T-cell (primary cell): Measurements from ENCODE around the gene STK16. TPM values are rescaled to one million over a fixed set of nuclear protein-coding genes. Genes with fewer than 3 reads are reported as not detected.

ENCODE experiments used
- ATAC-seq, 4 experiments: fragments of 200-7000 bp in 3 of 4; fragments of 150-1000 bp in 1 of 4; cut with Tn5 transposase; replicated peaks in 1 of 4; 1 replicate in 3 of 4; 2 replicates in 1 of 4; pipeline ENCODE4 v1.10.0; 2021; ENCODE audit warnings: moderate library complexity in 3 of 4, mild to moderate bottlenecking in 2 of 4, moderate number of reproducible peaks in 1 of 4
- CTCF ChIA-PET, 2 donors: fragments of 300-600 bp; sonication (Branson Sonifier 250); formaldehyde crosslinking; loops; one replicate each; lab custom pipeline; 2022; ENCODE audit warnings: antibody characterized with exemption in 2 of 2; lab: Charles Lee
- POLR2A ChIA-PET, 2 donors: fragments of 300-600 bp; sonication (Branson Sonifier 250); formaldehyde crosslinking; loops; one replicate each; lab custom pipeline; 2022; ENCODE audit warnings: antibody characterized with exemption in 2 of 2; lab: Charles Lee
- DNase-seq, 35 experiments: peaks; one replicate each; pipeline versions ENCODE4 v3.0.0 to v3.0.0-alpha.2; 2013 to 2023
- H3K27ac ChIP-seq: one replicate; pipeline ENCODE4 v1.5.1; 2013; ENCODE audit warnings: low read length
- H3K27me3 ChIP-seq, 2 experiments: replicated peaks in 1 of 2; 1 replicate in 1 of 2; 2 replicates in 1 of 2; pipeline versions ENCODE4 v1.6.1 to v1.7.0; 2013; ENCODE audit warnings: low read length in 1 of 2, mixed read lengths in 1 of 2; ENCODE audit not compliant: control insufficient read depth in 2 of 2, insufficient read depth in 2 of 2; ENCODE audit errors: extremely low read depth in 1 of 2
- H3K36me3 ChIP-seq, 2 donors: 1 replicate in 1 of 2; 2 replicates in 1 of 2; pipeline versions ENCODE4 v1.6.1 to v1.7.0; 2013; ENCODE audit warnings: low read length in 1 of 2; ENCODE audit not compliant: control insufficient read depth in 2 of 2, insufficient read depth in 1 of 2; ENCODE audit errors: extremely low read depth in 1 of 2
- H3K4me1 ChIP-seq, 2 experiments: 1 replicate in 1 of 2; 2 replicates in 1 of 2; pipeline versions ENCODE4 v1.6.1 to v1.7.0; 2013; ENCODE audit warnings: low read length in 2 of 2, mixed read lengths in 1 of 2; ENCODE audit not compliant: insufficient read depth in 2 of 2, control insufficient read depth in 1 of 2; ENCODE audit errors: extremely low read depth in 1 of 2
- H3K4me3 ChIP-seq, 2 donors: 1 replicate in 1 of 2; 2 replicates in 1 of 2; pipeline versions ENCODE4 v1.5.1 to v1.7.0; 2013; ENCODE audit warnings: mild to moderate bottlenecking in 2 of 2, low read length in 1 of 2, moderate library complexity in 1 of 2; ENCODE audit not compliant: control insufficient read depth in 1 of 2; ENCODE audit errors: extremely low read depth in 1 of 2
- H3K9me3 ChIP-seq: 2 replicates; pipeline ENCODE4 v1.7.0; 2013
- H3K27ac Mint-ChIP-seq, 2 donors: one replicate each; pipeline ENCODE4 v1.8.0; 2020 to 2021; ENCODE audit warnings: mild to moderate bottlenecking in 2 of 2, mixed read lengths in 2 of 2
- H3K27me3 Mint-ChIP-seq, 2 donors: one replicate each; pipeline ENCODE4 v1.8.0; 2021 to 2022; ENCODE audit warnings: mixed read lengths in 2 of 2
- H3K36me3 Mint-ChIP-seq: one replicate; pipeline ENCODE4 v1.8.0; 2021; ENCODE audit warnings: mixed read lengths
- H3K4me1 Mint-ChIP-seq, 3 donors: one replicate each; pipeline ENCODE4 v1.8.0; 2020 to 2022; ENCODE audit warnings: mixed read lengths in 3 of 3, mild to moderate bottlenecking in 1 of 3
- H3K4me3 Mint-ChIP-seq, 3 donors: one replicate each; pipeline ENCODE4 v1.8.0; 2020 to 2022; ENCODE audit warnings: mild to moderate bottlenecking in 3 of 3, mixed read lengths in 3 of 3, moderate library complexity in 3 of 3
- H3K9me3 Mint-ChIP-seq, 3 donors: one replicate each; pipeline ENCODE4 v1.8.0; 2020 to 2022; ENCODE audit warnings: mixed read lengths in 3 of 3
- WGBS: methylation state at CpG from one replicate; pipeline ENCODE4 v1.1.5; 2013; ENCODE audit warnings: missing lambda C conversion rate; ENCODE audit not compliant: insufficient coverage; 5-methylcytosine and 5-hydroxymethylcytosine counted together
- total RNA-seq, 35 experiments: library from RNA in 6 of 35; stranded (reverse) in 6 of 35; fragments of 120-200 nt in 1 of 35; gene quantifications; one replicate each; pipeline versions ENCODE4 v1.2.1 to v1.2.4 and lab custom pipeline; 2013 to 2026

The STK16 gene
- total RNA-seq, 5 donors from 2014 or later (not counting 1 experiment from before 2014, with no cell fraction given): 19.3 to 26.6 (median 21.3) TPM

GRCh38 chr2:219223831-219224610 is 21.3 kb upstream of the STK16 start:
- H3K27me3 ChIP-seq: no peaks in the 10 kb centered on the region
- no peak for DNase-seq
- H3K27ac Mint-ChIP-seq: no peak overlapping the region
- H3K27me3 Mint-ChIP-seq: no peaks in the 10 kb centered on the region
- H3K4me1 Mint-ChIP-seq: peaks cover 28 to 38% (median 32%) of the 10 kb centered on the region in 3 donors
- H3K36me3 ChIP-seq: peaks cover 21 to 64% of the 10 kb centered on the region in 2 donors
- H3K36me3 Mint-ChIP-seq: peaks cover 35% of the 10 kb centered on the region
- ATAC-seq: no peak
- peaks cover 10 to 28% of the 10 kb centered on the region in 2 experiments for H3K4me1 ChIP-seq
- WGBS: 94% methylated on average over 27 of the region's 31 CpGs
- H3K4me3 Mint-ChIP-seq: no peak overlapping the region
- H3K9me3 Mint-ChIP-seq: no peaks in the 10 kb centered on the region
- no peaks in the 10 kb centered on the region for H3K9me3 ChIP-seq
- ChIA-PET CTCF (interaction anchor here in 1 of 2 donors (1.1 kb wide), 1 partner anchor 76 kb away, joined by 3 read pairs; no protein-coding TSS in a partner anchor), POLR2A (interaction anchor here in 1 of 2 donors (0.6 kb wide), 1 partner anchor 20 kb away, joined by 6 read pairs; no protein-coding TSS in a partner anchor)
- H3K4me3 ChIP-seq: no peak overlapping the region
- H3K27ac ChIP-seq: no peak overlapping the region

- Histone ChIP-seq H3K36me3 (peaks cover 21 to 58% of the 10 kb centered on the region in 2 donors), H3K27ac (no peak overlapping the region), H3K4me1 (peaks cover 11 to 25% of the 10 kb centered on the region in 2 experiments), H3K4me3 (no peak overlapping the region), H3K27me3 (no peaks in the 10 kb centered on the region), H3K9me3 (no peaks in the 10 kb centered on the region)
- no peak overlapping the region for H3K4me3 Mint-ChIP-seq
- ATAC-seq: no peak
- DNase-seq: no peak
- POLR2A ChIA-PET: no interaction called here
- no peaks in the 10 kb centered on the region for H3K9me3 Mint-ChIP-seq
- no peak overlapping the region for H3K27ac Mint-ChIP-seq
- H3K4me1 Mint-ChIP-seq: peaks cover 30 to 39% (median 38%) of the 10 kb centered on the region in 3 donors
- CTCF ChIA-PET: no interaction called here
- WGBS: 76% methylated on average over 3 of the region's 3 CpGs
- peaks cover 32% of the 10 kb centered on the region for H3K36me3 Mint-ChIP-seq
- no peaks in the 10 kb centered on the region for H3K27me3 Mint-ChIP-seq
Observed at GRCh38 chr2:219225350-219225749, 19.9 kb upstream of the STK16 start.

DNA sequence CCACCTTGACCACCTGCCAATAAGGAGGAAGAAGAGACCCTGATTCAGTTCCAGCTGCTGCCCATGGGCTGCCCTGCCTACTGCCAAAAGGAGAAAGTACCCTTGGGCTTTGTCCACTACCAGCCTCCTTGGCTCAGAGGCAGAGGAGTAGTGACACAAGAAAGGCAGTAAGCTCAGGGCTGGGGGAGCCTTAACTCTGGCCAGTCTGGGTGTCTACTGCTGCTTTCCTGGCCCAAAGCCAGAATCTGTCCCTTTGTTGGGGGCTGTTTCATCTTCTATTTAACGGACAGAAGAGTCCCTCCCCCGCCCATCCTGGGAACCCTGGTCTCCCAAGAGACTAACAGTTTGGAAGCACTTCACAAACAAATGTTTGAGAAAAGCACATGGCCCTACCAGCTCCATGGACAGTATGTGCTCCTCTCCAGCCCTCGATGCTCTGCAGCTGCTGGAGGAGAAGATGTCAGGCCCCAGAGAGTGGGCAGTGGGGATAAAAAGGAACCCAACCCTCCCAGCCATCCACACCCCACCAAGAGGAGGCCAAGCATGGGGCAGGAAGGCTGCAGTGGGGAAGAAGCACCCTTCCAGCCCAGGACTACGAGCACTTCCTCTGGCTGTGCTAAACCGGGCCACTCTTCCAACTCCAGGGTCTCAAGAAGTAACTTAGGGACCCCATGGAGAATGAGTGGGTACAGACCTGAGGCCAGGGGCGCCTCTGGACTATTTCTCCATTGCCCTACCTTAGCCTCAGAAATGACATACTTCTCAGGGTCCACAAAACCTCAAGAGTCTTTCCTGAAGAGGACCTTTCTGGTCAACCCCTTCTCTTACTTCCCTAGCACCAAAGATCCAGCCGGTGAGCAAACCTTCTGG is 17.0 kb upstream of the STK16 start:
- POLR2A ChIA-PET: interaction anchor here (0.6 to 2.2 kb wide), 8 partner anchors 10 to 68 kb away, joined by 3 to 10 read pairs (median 6); partner anchors contain the start of genes TUBA4A (in 1 of the 2) and ZFAND2B (in 1 of the 2)
- H3K36me3 Mint-ChIP-seq: peaks cover 34% of the 10 kb centered on the region

DNA sequence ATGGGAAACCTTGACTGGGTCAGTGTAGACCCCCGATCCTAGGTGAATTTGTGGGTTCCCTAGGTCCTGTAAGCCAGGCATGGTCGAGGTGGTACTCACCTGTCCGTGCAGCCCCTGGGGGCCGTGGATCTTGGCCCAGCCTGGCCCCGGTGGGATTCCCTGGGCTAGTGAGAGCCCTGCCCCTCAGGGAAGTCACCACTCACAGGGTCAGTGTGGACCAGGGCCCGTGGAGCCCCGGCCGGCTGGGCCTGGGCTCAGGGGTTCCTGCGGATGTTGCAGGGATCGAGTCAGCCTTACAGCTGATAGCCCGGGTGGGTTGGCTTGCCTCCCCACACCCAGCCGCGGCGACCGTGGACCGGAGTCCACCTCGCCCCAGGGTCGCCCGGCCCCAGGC is 16.4 kb upstream of the STK16 start:
- ChIA-PET CTCF (interaction anchor here in 1 of 2 donors (0.7 to 3.0 kb wide), 7 partner anchors 16 to 70 kb away, joined by 3 to 13 read pairs (median 7); partner anchors contain the start of genes DNAJB2, GLB1L, STK16 and TUBA4A), POLR2A (interaction anchor here (0.6 to 2.3 kb wide), 12 partner anchors 10 to 69 kb away, joined by 3 to 15 read pairs (median 6); partner anchors contain the start of genes GLB1L (in 2 of the 2), STK16 (in 2 of the 2), TUBA4A (in 1 of the 2) and ZFAND2B (in 1 of the 2))
- Histone ChIP-seq H3K36me3 (peaks cover 22 to 49% of the 10 kb centered on the region in 2 donors), H3K4me3 (peak overlapping the region; percentile 72 to 85), H3K4me1 (peaks cover 16 to 37% of the 10 kb centered on the region in 2 experiments), H3K27me3 (no peaks in the 10 kb centered on the region), H3K27ac (peak overlapping the region; percentile 52), H3K9me3 (no peaks in the 10 kb centered on the region)
- Mint-ChIP-seq H3K36me3 (peaks cover 36% of the 10 kb centered on the region), H3K4me1 (peaks cover 49 to 70% (median 57%) of the 10 kb centered on the region in 3 donors), H3K27me3 (no peaks in the 10 kb centered on the region), H3K4me3 (peak overlapping the region; percentile 81 to 99 (median 97)), H3K27ac (peak overlapping the region; percentile 71 to 78), H3K9me3 (no peaks in the 10 kb centered on the region)
- WGBS: under 1% methylated on average over 19 of the region's 19 CpGs
- ATAC-seq (peak in 3 of 4 experiments; percentile 12 to 35 (median 13)), DNase-seq (no peak)

More for the DNA sequence above, 17.0 kb upstream of the STK16 start:
- peaks cover 47 to 65% (median 52%) of the 10 kb centered on the region in 3 donors for H3K4me1 Mint-ChIP-seq
- no peaks in the 10 kb centered on the region for H3K9me3 Mint-ChIP-seq
- H3K27me3 ChIP-seq: no peaks in the 10 kb centered on the region
- CTCF ChIA-PET: interaction anchor here in 1 of 2 donors (0.6 to 3.0 kb wide), 5 partner anchors 17 to 26 kb away, joined by 3 to 13 read pairs (median 5); partner anchors contain the start of genes GLB1L, STK16, TUBA4A and ZFAND2B
- peak overlapping the region; percentile 52 for H3K27ac ChIP-seq
- H3K4me1 ChIP-seq: peaks cover 16 to 37% of the 10 kb centered on the region in 2 experiments
- ATAC-seq (no peak), DNase-seq (no peak)
- WGBS: 33% methylated on average over 3 of the region's 7 CpGs
- peaks cover 25 to 49% of the 10 kb centered on the region in 2 donors for H3K36me3 ChIP-seq
- peak overlapping the region; percentile 72 to 85 for H3K4me3 ChIP-seq
- H3K27me3 Mint-ChIP-seq: no peaks in the 10 kb centered on the region
- peak overlapping the region; percentile 71 to 78 for H3K27ac Mint-ChIP-seq
- H3K4me3 Mint-ChIP-seq: peak overlapping the region; percentile 81 to 99 (median 97)
- H3K9me3 ChIP-seq: no peaks in the 10 kb centered on the region

DNA sequence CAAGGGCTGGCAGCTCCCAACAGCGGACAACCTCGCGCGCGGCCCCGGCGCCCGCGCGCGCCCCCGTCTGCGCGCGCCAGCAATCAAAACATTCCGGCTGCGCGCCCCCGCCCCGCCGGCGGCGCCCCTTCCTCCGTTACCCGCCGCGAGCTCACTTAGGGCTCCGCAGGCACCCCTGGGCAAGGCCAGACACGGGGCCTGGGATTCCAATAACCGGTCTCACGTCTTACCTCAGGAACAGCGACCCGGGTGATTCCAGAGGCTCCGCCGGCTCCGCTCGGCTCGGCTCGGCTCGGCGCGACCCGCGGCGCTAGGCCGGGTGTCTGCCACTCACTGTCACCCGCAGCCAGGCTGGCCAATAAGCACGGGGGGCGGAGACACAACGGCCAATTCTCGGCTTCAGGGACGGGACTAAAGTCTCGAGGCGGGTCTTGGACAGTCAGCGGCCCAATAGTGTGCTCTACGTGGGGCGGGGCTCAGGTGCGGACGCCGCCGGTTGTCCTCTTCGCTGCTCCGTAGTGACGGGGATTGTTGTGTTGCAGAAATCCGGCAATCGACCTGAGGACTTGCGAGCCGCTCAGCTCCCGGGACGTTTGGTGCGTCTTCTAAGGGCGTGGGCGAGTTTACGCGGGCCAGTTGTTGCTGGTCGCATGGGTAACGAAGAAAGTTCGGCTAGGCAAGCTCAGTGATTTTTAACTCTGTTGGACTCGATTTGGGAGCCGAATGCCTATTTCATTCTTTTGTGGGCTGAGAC is 15.8 kb upstream of the STK16 start, which contains the start of the genes ANKZF1 and ATG9A:
Gene ANKZF1, plus strand, starts transcription at position 502 of the 754 bp plus-strand sequence. CDS start 452 bp downstream, outside the sequence.
Gene ATG9A, minus strand, starts transcription at position 332 of the 754 bp plus-strand sequence. CDS start 1,612 bp downstream, outside the sequence.
- no peaks in the 10 kb centered on the region for H3K9me3 ChIP-seq
- WGBS: under 1% methylated on average over 80 of the region's 80 CpGs
- H3K4me1 Mint-ChIP-seq: peaks cover 55 to 76% (median 62%) of the 10 kb centered on the region in 3 donors

More for the DNA sequence above, 15.8 kb upstream of the STK16 start, which contains the start of the genes ANKZF1 and ATG9A:
- peak within 1 kb of the TSS; percentile 72 to 85 for H3K4me3 ChIP-seq
- Mint-ChIP-seq H3K9me3 (no peaks in the 10 kb centered on the region), H3K36me3 (peaks cover 39% of the 10 kb centered on the region), H3K27ac (peak within 1 kb of the TSS; percentile 98 to 99), H3K27me3 (no peaks in the 10 kb centered on the region), H3K4me3 (peak within 1 kb of the TSS; percentile 97 to 99 (median 98))
- no peaks in the 10 kb centered on the region for H3K27me3 ChIP-seq
- ATAC-seq (peak; percentile 97 to 98 (median 98)), DNase-seq (peak; percentile 94 to 100 (median 99))
- peaks cover 16 to 37% of the 10 kb centered on the region in 2 experiments for H3K4me1 ChIP-seq
- ChIA-PET CTCF (interaction anchor here in 1 of 2 donors (0.7 to 3.0 kb wide), 12 partner anchors 10 to 70 kb away, joined by 3 to 13 read pairs (median 4); partner anchors contain the start of genes DNAJB2, GLB1L, STK16 and TUBA4A), POLR2A (interaction anchor here (0.6 to 2.3 kb wide), 15 partner anchors 9 to 158 kb away, joined by 3 to 15 read pairs (median 5); partner anchors contain the start of genes GLB1L (in 2 of the 2), STK16 (in 2 of the 2), DNAJB2 (in 1 of the 2) and DNPEP (in 1 of the 2))
- peak within 1 kb of the TSS; percentile 71 for H3K27ac ChIP-seq
- H3K36me3 ChIP-seq: peaks cover 23 to 49% of the 10 kb centered on the region in 2 donors
